Measurements from ENCODE around the gene TMEM63A. TPM values are rescaled to one million over a fixed set of nuclear protein-coding genes. Genes with fewer than 3 reads are reported as not detected.
A peak's percentile ranks its signal among the peaks of the same experiment; 100 is the strongest.

Gene TMEM63A
- total and polyA plus RNA-seq, 2 of the 13 experiments (the other 11 are each of a cell fraction or from before 2014, with no cell fraction given): 23.9 to 53.3 TPM

- TF ChIP-seq MXD1 (CRISPR knock-in tag; IDR thresholded peaks at IDR 0.05): no peak
- TF ChIP-seq GABPA (IDR thresholded peaks at IDR 0.05; ENCODE audit: low read depth, low read length): no peak
- TF ChIP-seq GABPA (CRISPR knock-in tag; IDR thresholded peaks at IDR 0.05; ENCODE audit: low read depth): no peak
- no peak for TF ChIP-seq ZBTB8A (CRISPR knock-in tag; IDR thresholded peaks at IDR 0.05; ENCODE audit: borderline replicate concordance, low read depth)
- no peak for TF ChIP-seq PRMT3 (CRISPR knock-in tag; IDR thresholded peaks at IDR 0.05; ENCODE audit: borderline replicate concordance, low read depth)
- peak; percentile 58 for TF ChIP-seq CEBPG (CRISPR knock-in tag; IDR thresholded peaks at IDR 0.05)
- no peak for TF ChIP-seq ZNF138 (CRISPR knock-in tag; IDR thresholded peaks at IDR 0.05; ENCODE audit: low read depth)
- no peak for TF ChIP-seq ASH2L (IDR thresholded peaks at IDR 0.05; ENCODE audit: insufficient read length, low read depth, low read length)
- TF ChIP-seq, protein P1, sequence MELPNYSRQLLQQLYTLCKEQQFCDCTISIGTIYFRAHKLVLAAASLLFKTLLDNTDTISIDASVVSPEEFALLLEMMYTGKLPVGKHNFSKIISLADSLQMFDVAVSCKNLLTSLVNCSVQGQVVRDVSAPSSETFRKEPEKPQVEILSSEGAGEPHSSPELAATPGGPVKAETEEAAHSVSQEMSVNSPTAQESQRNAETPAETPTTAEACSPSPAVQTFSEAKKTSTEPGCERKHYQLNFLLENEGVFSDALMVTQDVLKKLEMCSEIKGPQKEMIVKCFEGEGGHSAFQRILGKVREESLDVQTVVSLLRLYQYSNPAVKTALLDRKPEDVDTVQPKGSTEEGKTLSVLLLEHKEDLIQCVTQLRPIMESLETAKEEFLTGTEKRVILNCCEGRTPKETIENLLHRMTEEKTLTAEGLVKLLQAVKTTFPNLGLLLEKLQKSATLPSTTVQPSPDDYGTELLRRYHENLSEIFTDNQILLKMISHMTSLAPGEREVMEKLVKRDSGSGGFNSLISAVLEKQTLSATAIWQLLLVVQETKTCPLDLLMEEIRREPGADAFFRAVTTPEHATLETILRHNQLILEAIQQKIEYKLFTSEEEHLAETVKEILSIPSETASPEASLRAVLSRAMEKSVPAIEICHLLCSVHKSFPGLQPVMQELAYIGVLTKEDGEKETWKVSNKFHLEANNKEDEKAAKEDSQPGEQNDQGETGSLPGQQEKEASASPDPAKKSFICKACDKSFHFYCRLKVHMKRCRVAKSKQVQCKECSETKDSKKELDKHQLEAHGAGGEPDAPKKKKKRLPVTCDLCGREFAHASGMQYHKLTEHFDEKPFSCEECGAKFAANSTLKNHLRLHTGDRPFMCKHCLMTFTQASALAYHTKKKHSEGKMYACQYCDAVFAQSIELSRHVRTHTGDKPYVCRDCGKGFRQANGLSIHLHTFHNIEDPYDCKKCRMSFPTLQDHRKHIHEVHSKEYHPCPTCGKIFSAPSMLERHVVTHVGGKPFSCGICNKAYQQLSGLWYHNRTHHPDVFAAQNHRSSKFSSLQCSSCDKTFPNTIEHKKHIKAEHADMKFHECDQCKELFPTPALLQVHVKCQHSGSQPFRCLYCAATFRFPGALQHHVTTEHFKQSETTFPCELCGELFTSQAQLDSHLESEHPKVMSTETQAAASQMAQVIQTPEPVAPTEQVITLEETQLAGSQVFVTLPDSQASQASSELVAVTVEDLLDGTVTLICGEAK (IDR thresholded peaks at IDR 0.05): no peak
- TF ChIP-seq, protein P1 (CRISPR knock-in tag; IDR thresholded peaks at IDR 0.05): no peak
- no peak for TF ChIP-seq STAT5B (CRISPR knock-in tag; IDR thresholded peaks at IDR 0.05)
- 0 out of 2 replicates have a peak, but pooled peaks have one; percentile 47 for TF ChIP-seq ERF (CRISPR knock-in tag; IDR thresholded peaks at IDR 0.05)
- peak; percentile 39; the same call in 1 of the 2 replicates for TF ChIP-seq POLR2G (IDR thresholded peaks at IDR 0.05; ENCODE audit: low read depth, low read length)
- no peak for TF ChIP-seq ZNF543 (CRISPR knock-in tag; IDR thresholded peaks at IDR 0.05)
- TF ChIP-seq ZNF782 (CRISPR knock-in tag; IDR thresholded peaks at IDR 0.05; ENCODE audit: borderline replicate concordance): no peak
These were observed 57.1 kb downstream of the TMEM63A start (continued) for GRCh38 chr1:225825078-225825477.

All from HepG2 (cell line).